Esophagus squamous epithelium (tissue), 5 donors: Measurements from ENCODE around the gene ITPK1. TPM values are rescaled to one million over a fixed set of nuclear protein-coding genes. Genes with fewer than 3 reads are reported as not detected.

ENCODE experiments used
- DNase-seq: peaks from one replicate; lab custom pipeline; 2025; lab: John Stamatoyannopoulos, UW
- H3K27ac ChIP-seq, 4 donors: fragments of 200-600 bp; sonication (generic); one replicate each; pipeline ENCODE4 v1.5.1; 2016 to 2019; ENCODE audit warnings: mild to moderate bottlenecking in 1 of 4
- H3K27me3 ChIP-seq, 4 donors: fragments of 200-600 bp; sonication (generic); 1 replicate in 3 of 4; 2 replicates in 1 of 4; pipeline versions ENCODE4 v1.5.1 to v1.6.0; 2017 to 2021; ENCODE audit warnings: antibody characterized with exemption in 1 of 4
- H3K36me3 ChIP-seq, 3 donors: fragments of 200-600 bp; sonication (generic); one replicate each; pipeline ENCODE4 v1.5.1; 2016 to 2019
- H3K4me1 ChIP-seq, 3 donors: fragments of 200-600 bp; sonication (generic); one replicate each; pipeline ENCODE4 v1.5.1; 2017 to 2019
- H3K4me3 ChIP-seq, 4 donors: fragments of 200-600 bp; sonication (generic); 1 replicate in 3 of 4; 2 replicates in 1 of 4; pipeline ENCODE4 v1.5.1; 2016 to 2019; ENCODE audit warnings: mild to moderate bottlenecking in 2 of 4, moderate library complexity in 1 of 4
- H3K9me3 ChIP-seq, 3 donors: fragments of 200-600 bp; sonication (generic); one replicate each; pipeline ENCODE4 v1.5.1; 2016 to 2019
- CTCF ChIP-seq, 6 experiments: fragments of 450-650 bp in 4 of 6; fragments of 200-600 bp in 2 of 6; sonication (generic) in 2 of 6; IDR thresholded peaks; one replicate each; pipeline ENCODE4 v1.5.1; 2016 to 2019; ENCODE audit warnings: antibody characterized with exemption in 6 of 6, mild to moderate bottlenecking in 4 of 6, moderate library complexity in 4 of 6
- POLR2A ChIP-seq, 4 donors: fragments of 450-650 bp; IDR thresholded peaks; one replicate each; pipeline ENCODE4 v1.6.1; 2017; ENCODE audit warnings: antibody characterized with exemption in 4 of 4, mild to moderate bottlenecking in 4 of 4, moderate library complexity in 3 of 4
- WGBS, 2 donors: methylation state at CpG; one replicate each; pipeline ENCODE4 v1.1.5; 2018; 5-methylcytosine and 5-hydroxymethylcytosine counted together
- intact Hi-C: fragments of 100-400 bp; cut with DNase I; formaldehyde crosslinking; loops from one replicate; pipeline ENCODE4 v1.15.0; 2022
- total RNA-seq, 4 donors: library from RNA; depleted of rRNA; stranded (reverse); fragments of >200 nt; gene quantifications; one replicate each; pipeline ENCODE4 v1.1.0, GENCODE V29; 2016
- donor health status: DM: yes; HTN: yes; CAD: no.

The ITPK1 gene
- total RNA-seq, 4 donors from 2014 or later, result 14.2 to 34.5 (median 25.8) TPM

- intact Hi-C loops, result no loop called here
Observed at GRCh38 chr14:93029911-93030508, 85.7 kb downstream of the ITPK1 start.

GRCh38 chr14:93029417-93029816 lies 86.3 kb downstream of the ITPK1 start:
- intact Hi-C loops, result no loop called here
- H3K4me3 ChIP-seq, result no peak overlapping the region

More at GRCh38 chr14:93029911-93030508, 85.7 kb downstream of the ITPK1 start:
- Histone ChIP-seq H3K27ac (no peak overlapping the region), H3K27me3 (no peaks in the 10 kb centered on the region), H3K4me3 (no peak overlapping the region), H3K9me3 (no peaks in the 10 kb centered on the region), H3K4me1 (peaks cover 25 to 47% (median 30%) of the 10 kb centered on the region in 3 donors), H3K36me3 (no peaks in the 10 kb centered on the region)
- WGBS, 2 donors, result 59 to 83% methylated on average over 7 of the region's 8 CpGs
- TF ChIP-seq CTCF (IDR thresholded peaks at IDR 0.05) (no peak), POLR2A (IDR thresholded peaks at IDR 0.05) (no peak)
- DNase-seq, result no peak

GRCh38 chr14:93028724-93029076 lies 87.0 kb downstream of the ITPK1 start:
- TF ChIP-seq POLR2A (IDR thresholded peaks at IDR 0.05) (no peak), CTCF (IDR thresholded peaks at IDR 0.05) (no peak)
- Histone ChIP-seq H3K4me1 (peaks cover 14 to 34% (median 28%) of the 10 kb centered on the region in 3 donors), H3K4me3 (no peak overlapping the region), H3K36me3 (no peaks in the 10 kb centered on the region), H3K27me3 (no peaks in the 10 kb centered on the region), H3K9me3 (no peaks in the 10 kb centered on the region), H3K27ac (no peak overlapping the region)
- intact Hi-C loops, result no loop called here
- 40 to 71% methylated on average over 2 to 4 of the region's 9 CpGs for WGBS, 2 donors
- no peak for DNase-seq

More at GRCh38 chr14:93029417-93029816, 86.3 kb downstream of the ITPK1 start:
- TF ChIP-seq CTCF (IDR thresholded peaks at IDR 0.05), result no peak
- TF ChIP-seq POLR2A (IDR thresholded peaks at IDR 0.05), result no peak
- Histone ChIP-seq H3K27ac (no peak overlapping the region), H3K4me1 (peaks cover 21 to 41% (median 30%) of the 10 kb centered on the region in 3 donors), H3K27me3 (no peaks in the 10 kb centered on the region), H3K36me3 (no peaks in the 10 kb centered on the region), H3K9me3 (no peaks in the 10 kb centered on the region)
- 80 to 94% methylated on average over 2 to 3 of the region's 5 CpGs for WGBS, 2 donors
- DNase-seq, result no peak

GRCh38 chr14:93027810-93028723 lies 87.7 kb downstream of the ITPK1 start:
- no peak for TF ChIP-seq POLR2A (IDR thresholded peaks at IDR 0.05)
- no peak for TF ChIP-seq CTCF (IDR thresholded peaks at IDR 0.05)
- H3K4me3 ChIP-seq, result no peak overlapping the region
- no peak for DNase-seq
- H3K27ac ChIP-seq, result no peak overlapping the region
- intact Hi-C loops, result no loop called here
- H3K4me1 ChIP-seq, result peaks cover 8 to 28% (median 21%) of the 10 kb centered on the region in 3 donors
- WGBS, 2 donors, result 75 to 88% methylated on average over 4 to 10 of the region's 19 CpGs
- no peaks in the 10 kb centered on the region for H3K9me3 ChIP-seq
- H3K27me3 ChIP-seq, result no peaks in the 10 kb centered on the region
- no peaks in the 10 kb centered on the region for H3K36me3 ChIP-seq

- 87 to 94% methylated on average over 7 of the region's 7 CpGs for WGBS, 2 donors
Observed at GRCh38 chr14:93026339-93026738, 89.4 kb downstream of the ITPK1 start.

More at GRCh38 chr14:93026339-93026738, 89.4 kb downstream of the ITPK1 start:
- Histone ChIP-seq H3K4me3 (no peak overlapping the region), H3K27me3 (no peaks in the 10 kb centered on the region), H3K27ac (no peak overlapping the region), H3K4me1 (peaks cover 0 to 11% (median 5%) of the 10 kb centered on the region in 3 donors), H3K9me3 (no peaks in the 10 kb centered on the region), H3K36me3 (no peaks in the 10 kb centered on the region)
- intact Hi-C loops, result no loop called here
- no peak for DNase-seq
- TF ChIP-seq CTCF (IDR thresholded peaks at IDR 0.05), result no peak
- no peak for TF ChIP-seq POLR2A (IDR thresholded peaks at IDR 0.05)
